ENCODE data around the gene GPC4.

Gene GPC4

GRCh38 chrX:133410550-133410949 lies 4.7 kb downstream of the GPC4 start:
- no peak for DNase-seq (ENCODE audit: low spot score)

GRCh38 chrX:133405498-133406185 lies 9.6 kb downstream of the GPC4 start:
- no peak for DNase-seq (ENCODE audit: low spot score)

DNA sequence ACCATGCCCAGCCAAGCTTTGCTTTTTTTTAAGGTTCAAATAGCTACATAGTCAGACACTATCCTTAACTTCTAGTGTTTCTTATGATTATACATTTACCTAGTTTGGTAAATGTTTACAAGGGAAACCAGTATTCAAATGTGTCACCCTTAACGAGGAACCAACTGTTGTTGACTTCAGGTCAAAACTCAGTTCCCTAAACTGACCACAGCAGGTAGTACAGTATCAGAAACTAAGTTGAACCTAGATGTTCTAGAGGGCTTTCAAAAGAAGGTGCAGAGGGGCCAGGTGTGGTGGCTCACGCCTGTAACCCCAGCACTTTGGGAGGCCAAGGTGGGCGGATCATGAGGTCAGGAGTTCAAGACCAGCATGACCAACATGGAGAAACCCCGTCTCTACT lies 11.3 kb downstream of the GPC4 start:
- DNase-seq (ENCODE audit: low spot score): no peak

DNA sequence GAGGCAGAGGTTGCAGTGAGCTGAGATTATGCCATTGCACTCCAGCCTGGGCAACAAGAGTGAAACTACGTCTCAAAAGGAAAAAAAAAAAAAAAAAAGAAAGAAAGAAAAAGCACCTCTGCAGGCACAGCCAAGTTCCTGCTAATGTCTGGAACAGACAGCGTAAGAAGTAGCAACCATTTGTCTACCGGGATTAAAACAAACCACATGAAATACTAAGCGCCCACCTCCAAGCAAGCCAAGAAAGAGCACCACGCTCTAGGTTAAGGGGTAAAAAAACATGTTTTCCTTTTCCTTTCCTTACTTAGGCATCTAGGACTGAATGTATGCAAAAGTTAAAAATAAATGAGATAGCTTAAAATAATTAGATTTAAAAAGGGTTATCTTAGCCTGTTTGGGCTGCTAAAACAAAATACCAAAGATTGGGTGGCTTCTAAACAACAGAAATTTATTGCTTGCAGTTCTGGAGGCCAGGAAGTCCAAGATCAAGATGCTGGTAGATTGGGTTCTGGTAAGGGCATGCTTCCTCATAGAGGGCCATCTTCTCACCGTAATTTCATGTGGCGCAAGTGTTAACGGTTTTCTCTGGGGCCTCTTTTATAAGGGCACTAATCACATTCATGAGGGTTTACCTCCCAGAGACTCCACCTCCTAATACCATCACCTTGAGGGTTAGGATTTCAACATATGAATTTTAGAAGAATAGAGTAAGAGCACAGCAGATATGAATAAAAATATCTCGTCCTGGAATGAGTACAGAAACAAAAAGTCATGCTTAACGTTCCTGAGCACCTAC lies 12.3 kb downstream of the GPC4 start:
- DNase-seq (ENCODE audit: low spot score): no peak

GRCh38 chrX:133402042-133402453 lies 13.2 kb downstream of the GPC4 start:
- no peak for DNase-seq (ENCODE audit: low spot score)

DNA sequence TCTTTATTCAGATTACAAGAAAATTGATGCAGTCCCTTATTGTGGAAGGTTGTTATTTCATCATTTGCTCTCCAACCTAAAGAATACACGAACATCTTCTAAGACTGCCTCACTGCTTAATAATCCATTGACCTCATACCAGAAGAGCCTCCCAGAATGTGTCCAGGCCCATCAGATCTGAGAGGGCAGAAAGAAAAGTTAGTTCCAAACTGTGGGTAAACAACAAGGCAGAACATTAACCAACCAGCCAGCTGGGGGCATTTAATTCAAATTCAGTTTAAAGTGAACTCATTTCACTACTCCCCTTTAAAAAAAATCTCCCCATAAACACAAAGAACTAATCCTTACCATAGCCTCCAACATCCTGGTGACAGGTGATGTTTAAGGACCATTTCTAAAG lies 13.8 kb downstream of the GPC4 start:
- no peak for DNase-seq (ENCODE audit: low spot score)

DNA sequence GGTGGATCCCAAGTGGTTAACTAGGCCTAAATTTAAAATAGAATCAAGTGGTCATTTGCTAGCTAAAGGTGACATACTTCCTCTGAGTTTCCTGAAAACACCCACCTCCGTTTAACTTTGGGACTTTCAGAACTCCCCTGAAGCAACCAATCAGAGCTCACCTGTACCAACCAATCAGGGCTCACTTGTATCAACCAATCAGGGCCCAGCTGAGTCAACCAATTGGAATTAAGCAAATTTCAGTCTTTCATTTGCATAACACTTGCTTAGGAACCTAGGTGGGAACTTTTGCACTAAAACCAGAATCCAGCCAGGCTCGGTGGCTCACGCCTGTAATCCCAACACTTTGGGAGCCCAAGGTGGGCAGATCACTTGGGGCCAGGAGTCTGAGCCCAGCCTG lies 15.9 kb downstream of the GPC4 start:
- DNase-seq (ENCODE audit: low spot score): no peak

DNA sequence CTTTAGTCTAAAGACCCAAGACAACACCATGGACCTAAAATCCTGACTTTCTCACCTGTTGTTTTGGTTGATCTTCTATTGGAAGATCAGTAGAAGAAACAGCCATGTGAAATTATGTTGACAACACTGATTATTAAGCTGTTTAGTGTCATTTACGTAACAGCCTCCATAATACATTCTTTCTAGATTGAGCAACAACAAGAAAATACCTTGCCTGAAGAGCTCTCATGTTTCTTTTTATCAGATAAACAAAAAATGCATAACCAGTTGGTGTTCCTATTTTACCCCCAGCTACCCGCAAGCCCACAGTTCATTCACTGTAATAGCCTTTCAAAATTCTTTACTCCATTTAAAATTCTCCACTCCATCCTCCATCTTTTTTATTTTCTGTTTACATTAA lies 20.5 kb downstream of the GPC4 start:
- no peak for DNase-seq (ENCODE audit: low spot score)

- DNase-seq (ENCODE audit: low spot score): no peak
Observed at GRCh38 chrX:133392671-133393070, 22.6 kb downstream of the GPC4 start.

DNA sequence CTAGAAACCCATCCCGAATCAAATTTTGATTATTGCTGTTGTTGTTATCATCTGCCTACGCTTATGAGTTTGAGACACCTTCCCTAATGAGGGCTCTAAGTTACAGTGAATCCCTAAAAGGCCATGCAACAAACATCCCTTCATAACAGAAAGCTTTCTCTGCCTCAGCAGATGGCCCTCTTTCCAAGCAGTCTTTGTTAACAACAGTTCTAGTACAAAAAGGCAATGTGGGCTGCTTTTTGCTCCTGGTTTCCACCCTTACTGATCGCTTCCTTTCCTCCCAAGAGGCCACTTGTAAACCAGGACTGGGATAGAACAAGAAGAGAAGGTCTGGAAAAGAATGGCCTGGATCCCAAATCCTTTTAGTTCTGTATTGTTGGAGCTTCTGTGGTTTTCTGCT lies 24.2 kb downstream of the GPC4 start:
- no peak for DNase-seq (ENCODE audit: low spot score)

GRCh38 chrX:133390676-133391075 lies 24.6 kb downstream of the GPC4 start:
- DNase-seq (ENCODE audit: low spot score): no peak

DNA sequence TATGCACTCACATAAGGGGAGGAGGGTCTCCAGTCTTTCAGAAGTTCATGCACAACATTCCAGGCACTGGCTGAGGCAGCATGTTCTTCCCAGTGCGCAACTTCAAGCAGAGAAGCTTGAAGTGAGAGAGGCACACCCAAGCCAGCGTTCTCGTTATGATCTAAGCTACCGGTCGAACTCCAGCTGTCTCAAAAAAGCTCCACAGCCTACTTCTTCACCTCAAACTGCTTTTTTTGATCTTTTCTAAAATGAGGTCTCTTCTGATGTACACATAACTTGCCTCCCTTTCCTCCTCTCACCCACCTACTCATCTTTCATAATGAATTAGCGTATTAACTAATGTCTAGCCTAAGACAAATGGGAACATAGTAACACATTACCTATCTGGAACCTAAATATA lies 25.3 kb downstream of the GPC4 start:
- no peak for DNase-seq (ENCODE audit: low spot score)

- DNase-seq (ENCODE audit: low spot score): no peak
Observed at GRCh38 chrX:133384454-133384853, 30.8 kb downstream of the GPC4 start.

GRCh38 chrX:133380711-133381619 lies 34.3 kb downstream of the GPC4 start:
- no peak for DNase-seq (ENCODE audit: low spot score)

GRCh38 chrX:133376422-133376821 lies 38.9 kb downstream of the GPC4 start:
- no peak for DNase-seq (ENCODE audit: low spot score)

GRCh38 chrX:133375615-133376340 lies 39.5 kb downstream of the GPC4 start:
- DNase-seq (ENCODE audit: low spot score): no peak

DNA sequence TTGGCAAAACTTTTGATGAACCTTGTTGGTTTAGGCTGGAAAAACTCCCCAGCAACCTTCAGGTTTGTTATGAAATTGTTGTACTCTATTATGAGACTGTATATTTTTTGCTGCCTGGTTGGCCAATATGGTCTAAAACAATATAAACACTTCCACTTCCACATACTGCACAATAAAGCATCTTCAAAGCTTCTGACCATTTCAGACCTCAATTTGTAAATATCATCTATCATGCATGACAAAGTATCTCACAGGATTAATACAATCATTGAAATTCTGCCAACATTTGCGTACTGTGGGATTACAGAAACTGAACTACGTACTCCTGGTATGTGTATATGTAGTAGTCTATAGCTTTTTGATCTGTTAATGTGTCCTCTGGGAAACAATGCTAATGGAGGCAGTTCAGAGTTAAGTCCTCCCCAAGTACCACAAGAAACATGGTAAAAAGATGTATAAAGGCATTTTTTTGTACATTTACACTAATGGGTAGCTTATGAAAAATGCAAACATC lies 40.4 kb downstream of the GPC4 start:
- no peak for DNase-seq (ENCODE audit: low spot score)

GRCh38 chrX:133373386-133374079 lies 41.8 kb downstream of the GPC4 start:
- no peak for DNase-seq (ENCODE audit: low spot score)

DNA sequence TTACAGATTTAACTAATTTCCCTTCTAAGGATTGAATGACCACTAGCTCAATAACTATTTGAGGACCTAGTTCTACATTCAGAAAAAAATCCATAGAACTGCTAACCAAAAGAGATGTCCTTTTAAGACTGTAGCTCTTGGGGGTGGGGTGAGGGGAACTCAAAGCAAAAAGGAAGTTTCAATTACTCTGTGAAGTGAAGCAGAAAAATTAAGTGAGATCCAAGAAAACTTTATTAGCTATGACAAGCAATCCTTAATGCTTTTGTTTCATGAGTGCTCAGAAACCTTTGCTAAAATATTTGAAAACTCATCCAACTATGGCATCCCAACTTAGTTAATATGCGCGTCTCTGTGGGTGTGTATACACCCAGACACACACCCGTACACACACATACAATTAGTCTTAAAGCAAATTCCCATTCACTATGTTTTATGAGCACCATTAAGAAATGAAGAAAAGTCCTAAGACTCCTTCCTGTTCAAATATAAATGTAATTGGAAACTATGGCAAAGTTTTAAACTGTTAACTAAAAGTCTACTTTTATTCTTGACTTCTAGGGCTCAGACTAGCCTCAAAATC lies 44.5 kb downstream of the GPC4 start:
- DNase-seq (ENCODE audit: low spot score): no peak

GRCh38 chrX:133369065-133369464 lies 46.2 kb downstream of the GPC4 start:
- DNase-seq (ENCODE audit: low spot score): no peak

DNA sequence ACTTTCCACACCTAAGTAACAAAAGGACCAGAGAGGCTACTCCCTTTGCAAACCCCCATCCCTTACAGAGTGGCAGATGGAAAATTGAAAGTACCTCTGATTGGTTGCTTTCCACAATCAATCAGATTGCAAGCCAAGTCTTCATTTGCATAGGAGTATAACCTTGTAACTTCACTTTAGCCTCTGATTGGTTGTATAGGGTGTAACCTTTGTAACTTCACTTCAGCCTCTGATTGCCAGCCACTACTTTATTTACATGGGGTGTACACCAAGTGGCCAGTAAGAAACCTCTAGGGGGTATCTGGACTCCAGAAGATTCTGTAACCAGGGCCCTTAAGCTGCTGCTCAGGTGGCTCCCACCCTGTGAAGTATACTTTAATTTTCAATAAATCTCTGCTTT lies 48.6 kb downstream of the GPC4 start:
- DNase-seq (ENCODE audit: low spot score): no peak
